ENCODE data around the gene CAPN12. TPM values are rescaled to one million over a fixed set of nuclear protein-coding genes. Genes with fewer than 3 reads are reported as not detected.

Gene CAPN12
- polyA plus RNA-seq, 4 donors, result 2.4 to 46.2 (median 14.4) TPM

DNA sequence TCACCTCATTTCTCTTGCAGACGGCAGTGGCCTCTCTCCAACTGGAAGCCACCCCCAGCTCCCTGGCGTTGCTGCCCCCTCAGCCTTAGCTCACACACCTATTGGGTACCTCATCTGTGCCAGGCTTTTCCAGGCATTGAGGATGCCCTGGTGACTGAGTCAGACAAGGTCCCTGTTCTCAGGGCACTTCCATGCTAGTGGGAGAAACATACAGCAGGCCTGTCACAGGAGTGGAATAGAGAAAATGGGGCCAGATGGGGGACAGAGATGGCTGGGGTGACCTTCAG is 33.9 kb downstream of the CAPN12 start:
- Histone ChIP-seq H3K9me3 (ENCODE audit: control insufficient read depth in 2 of 2, insufficient read depth in 1 of 2, low read depth in 1 of 2, low read length in 1 of 2) (no peaks in the 10 kb centered on the region), H3K4me1 (ENCODE audit: control insufficient read depth in 3 of 3, insufficient read depth in 2 of 3, low read depth in 1 of 3, low read length in 2 of 3) (peaks cover 0 to 30% (median 0%) of the 10 kb centered on the region in 3 donors), H3K4me3 (ENCODE audit: low read depth in 1 of 3, low read length in 3 of 3) (no peak overlapping the region), H3K36me3 (ENCODE audit: control insufficient read depth in 3 of 3, insufficient read depth in 2 of 3, low read depth in 1 of 3, low read length in 3 of 3) (peaks cover 13 to 100% (median 54%) of the 10 kb centered on the region in 3 donors), H3K27me3 (ENCODE audit: control insufficient read depth in 3 of 3, insufficient read depth in 3 of 3, low read length in 3 of 3) (no peaks in the 10 kb centered on the region), H3K27ac (ENCODE audit: low read depth in 1 of 3, low read length in 2 of 3) (peak overlapping the region in 2 of 3 donors; percentile 9 to 10)
- FAIRE-seq (no peak), DNase-seq (no peak)
- 84 to 90% (median 84%) methylated on average over 2 of the region's 2 CpGs for WGBS, 3 donors

- Histone ChIP-seq H3K4me1 (ENCODE audit: control insufficient read depth in 3 of 3, insufficient read depth in 2 of 3, low read depth in 1 of 3, low read length in 2 of 3) (peaks cover 0 to 35% (median 0%) of the 10 kb centered on the region in 3 donors), H3K9me3 (ENCODE audit: control insufficient read depth in 2 of 2, insufficient read depth in 1 of 2, low read depth in 1 of 2, low read length in 1 of 2) (no peaks in the 10 kb centered on the region), H3K27me3 (ENCODE audit: control insufficient read depth in 3 of 3, insufficient read depth in 3 of 3, low read length in 3 of 3) (no peaks in the 10 kb centered on the region), H3K36me3 (ENCODE audit: control insufficient read depth in 3 of 3, insufficient read depth in 2 of 3, low read depth in 1 of 3, low read length in 3 of 3) (peaks cover 18 to 100% (median 52%) of the 10 kb centered on the region in 3 donors), H3K4me3 (ENCODE audit: low read depth in 1 of 3, low read length in 3 of 3) (no peak overlapping the region), H3K27ac (ENCODE audit: low read depth in 1 of 3, low read length in 2 of 3) (peak overlapping the region in 2 of 3 donors; percentile 21 to 39)
- 81 to 86% (median 84%) methylated on average over 27 of the region's 27 CpGs for WGBS, 3 donors
- DNase-seq, result no peak
- FAIRE-seq, result no peak
Measured at GRCh38 chr19:38709671-38710415, 34.4 kb downstream of the CAPN12 start.

GRCh38 chr19:38709119-38709518 is 35.2 kb downstream of the CAPN12 start:
- no peaks in the 10 kb centered on the region for H3K9me3 ChIP-seq (ENCODE audit: control insufficient read depth in 2 of 2, insufficient read depth in 1 of 2, low read depth in 1 of 2, low read length in 1 of 2)
- no peak for DNase-seq
- no peak overlapping the region for H3K4me3 ChIP-seq (ENCODE audit: low read depth in 1 of 3, low read length in 3 of 3)
- H3K4me1 ChIP-seq (ENCODE audit: control insufficient read depth in 3 of 3, insufficient read depth in 2 of 3, low read depth in 1 of 3, low read length in 2 of 3), result peaks cover 0 to 43% (median 0%) of the 10 kb centered on the region in 3 donors
- H3K27me3 ChIP-seq (ENCODE audit: control insufficient read depth in 3 of 3, insufficient read depth in 3 of 3, low read length in 3 of 3), result no peaks in the 10 kb centered on the region
- H3K36me3 ChIP-seq (ENCODE audit: control insufficient read depth in 3 of 3, insufficient read depth in 2 of 3, low read depth in 1 of 3, low read length in 3 of 3), result peaks cover 22 to 100% (median 50%) of the 10 kb centered on the region in 3 donors
- 88 to 94% (median 92%) methylated on average over 10 of the region's 10 CpGs for WGBS, 3 donors
- peak overlapping the region in 2 of 3 donors; percentile 21 to 39 for H3K27ac ChIP-seq (ENCODE audit: low read depth in 1 of 3, low read length in 2 of 3)
- FAIRE-seq, result no peak

DNA sequence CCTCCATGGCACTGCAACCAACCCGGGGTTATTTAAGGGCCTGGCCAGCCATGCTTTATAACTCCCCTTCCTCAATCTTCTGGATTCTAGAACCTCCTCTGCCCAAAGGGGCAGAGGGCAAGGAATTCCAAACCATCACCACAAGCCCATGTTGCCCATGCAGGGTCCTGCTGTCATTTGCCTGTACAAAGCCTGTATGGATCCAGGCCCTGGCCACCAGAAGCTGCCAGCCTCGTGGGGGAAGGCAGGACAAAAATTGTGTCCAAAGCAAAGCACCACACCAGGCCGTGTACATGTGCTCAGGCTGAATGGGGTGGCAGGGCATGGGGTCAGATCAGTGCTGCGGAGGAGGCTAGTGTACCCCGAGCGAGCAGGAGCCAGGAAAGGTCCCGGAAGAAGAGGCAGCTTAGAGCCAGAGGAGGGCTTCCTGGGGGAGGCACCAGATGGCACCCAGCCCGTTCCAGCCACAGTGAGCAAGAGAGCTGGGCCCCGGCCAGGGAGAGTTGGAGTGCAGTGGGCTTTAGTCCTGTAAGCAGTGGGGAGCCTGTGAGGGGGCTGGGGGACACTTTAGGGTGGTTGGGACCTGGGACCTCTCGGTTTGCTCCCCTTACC is 35.8 kb downstream of the CAPN12 start:
- H3K27ac ChIP-seq (ENCODE audit: low read depth in 1 of 3, low read length in 2 of 3), result peak overlapping the region in 2 of 3 donors; percentile 21 to 39
- no peaks in the 10 kb centered on the region for H3K27me3 ChIP-seq (ENCODE audit: control insufficient read depth in 3 of 3, insufficient read depth in 3 of 3, low read length in 3 of 3)
- DNase-seq, result no peak
- no peak overlapping the region for H3K4me3 ChIP-seq (ENCODE audit: low read depth in 1 of 3, low read length in 3 of 3)
- no peak for FAIRE-seq
- peaks cover 22 to 100% (median 53%) of the 10 kb centered on the region in 3 donors for H3K36me3 ChIP-seq (ENCODE audit: control insufficient read depth in 3 of 3, insufficient read depth in 2 of 3, low read depth in 1 of 3, low read length in 3 of 3)
- no peaks in the 10 kb centered on the region for H3K9me3 ChIP-seq (ENCODE audit: control insufficient read depth in 2 of 2, insufficient read depth in 1 of 2, low read depth in 1 of 2, low read length in 1 of 2)
- H3K4me1 ChIP-seq (ENCODE audit: control insufficient read depth in 3 of 3, insufficient read depth in 2 of 3, low read depth in 1 of 3, low read length in 2 of 3), result peaks cover 0 to 49% (median 0%) of the 10 kb centered on the region in 3 donors
- 85 to 94% (median 89%) methylated on average over 10 of the region's 10 CpGs for whole genome bisulfite sequencing, 3 donors

DNA sequence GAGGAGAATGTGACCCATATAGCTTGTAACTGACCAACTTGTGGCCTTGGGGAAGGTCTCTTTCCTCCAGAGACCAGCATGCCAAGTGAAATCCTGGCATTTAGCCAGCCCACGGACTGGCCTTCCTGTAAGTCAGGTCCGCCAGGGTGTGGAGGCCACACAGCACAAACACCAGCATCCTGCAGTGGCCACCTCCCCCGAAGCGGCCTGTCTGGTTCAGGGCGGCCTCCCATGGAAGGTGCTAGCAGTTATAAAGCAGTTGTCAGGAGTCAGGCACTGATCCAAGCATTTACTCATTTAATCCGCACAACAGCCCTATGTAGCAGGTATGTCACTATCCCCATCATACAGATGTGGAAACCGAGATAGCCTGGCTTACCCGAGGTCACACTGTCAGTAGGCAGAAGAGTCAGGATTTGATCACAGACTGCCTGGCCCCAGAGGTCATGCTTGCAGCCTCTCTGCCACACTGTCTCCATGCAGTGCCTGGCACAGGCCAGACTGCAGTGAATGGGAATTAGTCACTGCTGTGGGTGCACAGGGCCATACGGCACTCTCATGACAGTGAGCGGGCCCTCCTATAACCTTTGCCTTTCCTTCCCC is 36.7 kb downstream of the CAPN12 start:
- Histone ChIP-seq H3K36me3 (ENCODE audit: control insufficient read depth in 3 of 3, insufficient read depth in 2 of 3, low read depth in 1 of 3, low read length in 3 of 3) (peaks cover 20 to 100% (median 56%) of the 10 kb centered on the region in 3 donors), H3K27me3 (ENCODE audit: control insufficient read depth in 3 of 3, insufficient read depth in 3 of 3, low read length in 3 of 3) (no peaks in the 10 kb centered on the region), H3K9me3 (ENCODE audit: control insufficient read depth in 2 of 2, insufficient read depth in 1 of 2, low read depth in 1 of 2, low read length in 1 of 2) (no peaks in the 10 kb centered on the region), H3K27ac (ENCODE audit: low read depth in 1 of 3, low read length in 2 of 3) (peak overlapping the region; percentile 15 to 58 (median 52)), H3K4me1 (ENCODE audit: control insufficient read depth in 3 of 3, insufficient read depth in 2 of 3, low read depth in 1 of 3, low read length in 2 of 3) (peaks cover 0 to 54% (median 0%) of the 10 kb centered on the region in 3 donors), H3K4me3 (ENCODE audit: low read depth in 1 of 3, low read length in 3 of 3) (no peak overlapping the region)
- WGBS, 3 donors, result 74 to 79% (median 77%) methylated on average over 10 of the region's 10 CpGs
- DNase-seq (peak in 1 of 2 donors; percentile 39), FAIRE-seq (no peak)

DNA sequence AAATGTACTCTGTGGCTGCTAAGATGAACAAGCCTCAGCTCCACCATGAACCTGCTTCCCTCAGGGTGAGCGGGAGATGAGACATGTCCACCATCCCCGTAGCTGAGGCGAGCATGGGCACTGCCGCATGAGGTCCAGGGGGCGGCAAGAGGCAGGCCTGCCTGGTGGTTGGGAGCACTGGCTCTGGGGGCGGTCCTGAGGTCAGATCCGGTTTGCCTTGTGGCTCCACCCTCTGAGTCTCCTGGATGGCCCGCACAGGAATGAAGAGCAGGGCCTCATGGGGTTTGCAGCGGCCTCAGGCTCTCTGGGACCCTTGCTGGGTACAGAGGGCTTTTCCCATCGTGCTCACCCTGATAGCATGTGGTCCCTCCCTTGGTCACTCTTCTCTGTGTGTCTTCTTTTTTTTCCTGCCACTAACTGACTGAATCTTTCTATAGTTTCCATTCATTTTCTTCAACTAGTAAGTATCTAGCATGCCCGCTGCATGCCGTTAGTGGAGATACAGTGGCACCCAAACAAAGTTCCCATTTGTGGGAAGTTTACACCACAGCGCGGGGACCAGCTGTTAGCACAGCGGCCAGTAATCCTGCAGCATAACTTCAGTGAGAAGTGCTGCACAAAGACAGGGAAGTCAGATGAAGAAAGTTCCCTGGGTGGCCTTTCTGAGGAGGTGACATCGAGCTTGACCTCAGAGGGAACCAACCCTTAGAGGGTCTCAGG is 37.3 kb downstream of the CAPN12 start:
- no peak for DNase-seq
- H3K27me3 ChIP-seq (ENCODE audit: control insufficient read depth in 3 of 3, insufficient read depth in 3 of 3, low read length in 3 of 3), result no peaks in the 10 kb centered on the region
- H3K4me1 ChIP-seq (ENCODE audit: control insufficient read depth in 3 of 3, insufficient read depth in 2 of 3, low read depth in 1 of 3, low read length in 2 of 3), result peaks cover under 1 to 60% (median 2%) of the 10 kb centered on the region in 3 donors
- H3K27ac ChIP-seq (ENCODE audit: low read depth in 1 of 3, low read length in 2 of 3), result peak overlapping the region; percentile 15 to 58 (median 52)
- H3K4me3 ChIP-seq (ENCODE audit: low read depth in 1 of 3, low read length in 3 of 3), result no peak overlapping the region
- 81 to 93% (median 88%) methylated on average over 14 to 16 of the region's 16 CpGs for WGBS, 3 donors
- no peak for FAIRE-seq
- peaks cover 20 to 100% (median 57%) of the 10 kb centered on the region in 3 donors for H3K36me3 ChIP-seq (ENCODE audit: control insufficient read depth in 3 of 3, insufficient read depth in 2 of 3, low read depth in 1 of 3, low read length in 3 of 3)
- no peaks in the 10 kb centered on the region for H3K9me3 ChIP-seq (ENCODE audit: control insufficient read depth in 2 of 2, insufficient read depth in 1 of 2, low read depth in 1 of 2, low read length in 1 of 2)

DNA sequence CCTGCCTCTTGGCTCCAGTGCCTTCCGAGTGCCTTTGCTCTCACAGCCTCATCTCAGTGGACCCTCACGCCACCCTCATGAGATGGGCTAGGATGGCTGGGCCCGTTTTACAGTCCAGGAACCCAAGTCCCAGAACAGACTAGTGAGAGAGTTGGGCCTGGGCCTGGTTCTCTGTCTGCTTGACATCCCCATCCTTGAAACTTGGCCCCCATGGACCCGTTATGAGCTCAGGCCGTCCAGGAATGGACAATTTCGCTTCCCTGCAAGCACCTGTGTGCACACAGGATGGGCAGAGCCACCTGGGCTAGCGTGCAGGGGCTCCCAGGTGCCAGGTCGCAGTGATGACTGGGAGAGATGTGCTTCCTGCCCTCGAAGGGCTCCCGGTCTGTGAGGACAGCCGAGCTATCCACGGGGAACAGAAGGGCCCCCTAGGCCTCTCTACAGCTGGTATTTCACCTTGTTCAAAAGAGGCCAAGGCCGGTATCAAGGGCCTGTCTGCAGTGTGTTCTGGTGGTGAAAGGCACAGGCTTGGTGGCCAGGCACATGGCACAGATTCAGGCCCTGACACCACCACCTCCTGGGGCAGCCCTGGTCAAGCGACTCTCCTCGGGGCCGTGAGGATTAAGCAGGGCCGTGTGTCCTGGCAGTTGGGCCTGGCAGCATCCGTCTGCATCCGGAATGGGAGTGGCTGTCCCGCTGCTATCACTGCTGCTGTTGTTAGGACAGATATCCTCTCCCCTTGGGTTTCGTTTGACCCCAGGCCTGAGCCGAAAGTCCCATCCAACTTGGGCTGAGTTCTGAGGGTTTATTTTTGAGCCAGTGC is 38.9 kb downstream of the CAPN12 start:
- no peaks in the 10 kb centered on the region for H3K27me3 ChIP-seq (ENCODE audit: control insufficient read depth in 3 of 3, insufficient read depth in 3 of 3, low read length in 3 of 3)
- no peaks in the 10 kb centered on the region for H3K9me3 ChIP-seq (ENCODE audit: control insufficient read depth in 2 of 2, insufficient read depth in 1 of 2, low read depth in 1 of 2, low read length in 1 of 2)
- H3K27ac ChIP-seq (ENCODE audit: low read depth in 1 of 3, low read length in 2 of 3), result peak overlapping the region in 2 of 3 donors; percentile 25 to 99
- no peak for FAIRE-seq
- no peak overlapping the region for H3K4me3 ChIP-seq (ENCODE audit: low read depth in 1 of 3, low read length in 3 of 3)
- H3K36me3 ChIP-seq (ENCODE audit: control insufficient read depth in 3 of 3, insufficient read depth in 2 of 3, low read depth in 1 of 3, low read length in 3 of 3), result peaks cover 20 to 100% (median 52%) of the 10 kb centered on the region in 3 donors
- WGBS, 3 donors, result 84 to 88% (median 86%) methylated on average over 22 of the region's 22 CpGs
- peaks cover 4 to 75% (median 8%) of the 10 kb centered on the region in 3 donors for H3K4me1 ChIP-seq (ENCODE audit: control insufficient read depth in 3 of 3, insufficient read depth in 2 of 3, low read depth in 1 of 3, low read length in 2 of 3)
- no peak for DNase-seq

Data from small intestine (tissue), 7 donors.